ENCODE data around the gene MAN2B1. TPM values are rescaled to one million over a fixed set of nuclear protein-coding genes. Genes with fewer than 3 reads are reported as not detected.

Gene MAN2B1
- total and polyA plus RNA-seq, 2 experiments from 2014 or later, result 68.8 to 77.1 TPM

DNA sequence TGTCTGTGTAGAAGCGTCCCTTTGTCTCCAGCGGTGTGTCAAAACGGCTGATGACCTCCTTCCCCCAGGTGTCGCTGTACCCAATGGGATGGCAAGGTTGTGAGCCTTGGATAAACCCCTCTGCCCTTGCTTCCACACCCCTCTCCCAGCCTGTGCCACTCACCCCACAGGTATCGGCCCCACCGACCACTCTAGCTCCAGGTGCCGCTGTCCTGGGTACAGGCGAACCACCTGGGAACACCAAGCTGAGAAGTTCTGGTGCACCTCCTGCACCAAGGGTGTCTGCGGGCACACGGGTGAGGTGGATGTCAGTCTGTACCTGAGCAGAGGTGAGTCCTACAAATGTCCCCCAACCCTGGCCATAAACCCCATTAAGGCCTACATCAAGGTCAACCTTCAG is 16.6 kb downstream of the MAN2B1 start:
- no peaks in the 10 kb centered on the region for H3K4me1 ChIP-seq (ENCODE audit: insufficient read depth)
- DNase-seq (ENCODE audit: low spot score), result no peak
- H2AFZ ChIP-seq, result no peak overlapping the region
- no peaks in the 10 kb centered on the region for H3K9me3 ChIP-seq (ENCODE audit: low read depth)
- 100% methylated on average over 10 of the region's 10 CpGs for WGBS (ENCODE audit: low lambda C conversion rate, missing lambda C conversion rate)
- no peaks in the 10 kb centered on the region for H3K27me3 ChIP-seq
- H3K36me3 ChIP-seq (replicated peaks; ENCODE audit: insufficient read depth, low read depth), result no peaks in the 10 kb centered on the region
- no peak overlapping the region for H3K4me3 ChIP-seq
- no peak overlapping the region for H3K4me2 ChIP-seq
- no peaks in the 10 kb centered on the region for H3K9me2 ChIP-seq (replicated peaks; ENCODE audit: insufficient read depth)
- no peak for TF ChIP-seq EZH2 (IDR thresholded peaks at IDR 0.05; ENCODE audit: borderline replicate concordance)
- TF ChIP-seq, protein P1, sequence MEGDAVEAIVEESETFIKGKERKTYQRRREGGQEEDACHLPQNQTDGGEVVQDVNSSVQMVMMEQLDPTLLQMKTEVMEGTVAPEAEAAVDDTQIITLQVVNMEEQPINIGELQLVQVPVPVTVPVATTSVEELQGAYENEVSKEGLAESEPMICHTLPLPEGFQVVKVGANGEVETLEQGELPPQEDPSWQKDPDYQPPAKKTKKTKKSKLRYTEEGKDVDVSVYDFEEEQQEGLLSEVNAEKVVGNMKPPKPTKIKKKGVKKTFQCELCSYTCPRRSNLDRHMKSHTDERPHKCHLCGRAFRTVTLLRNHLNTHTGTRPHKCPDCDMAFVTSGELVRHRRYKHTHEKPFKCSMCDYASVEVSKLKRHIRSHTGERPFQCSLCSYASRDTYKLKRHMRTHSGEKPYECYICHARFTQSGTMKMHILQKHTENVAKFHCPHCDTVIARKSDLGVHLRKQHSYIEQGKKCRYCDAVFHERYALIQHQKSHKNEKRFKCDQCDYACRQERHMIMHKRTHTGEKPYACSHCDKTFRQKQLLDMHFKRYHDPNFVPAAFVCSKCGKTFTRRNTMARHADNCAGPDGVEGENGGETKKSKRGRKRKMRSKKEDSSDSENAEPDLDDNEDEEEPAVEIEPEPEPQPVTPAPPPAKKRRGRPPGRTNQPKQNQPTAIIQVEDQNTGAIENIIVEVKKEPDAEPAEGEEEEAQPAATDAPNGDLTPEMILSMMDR (IDR thresholded peaks at IDR 0.05; ENCODE audit: poor library complexity), result no peak
- TF ChIP-seq EZH2phosphoT487 (IDR thresholded peaks at IDR 0.05; ENCODE audit: low read depth, severe bottlenecking, unreplicated experiment), result no peak
- H3K79me2 ChIP-seq, result no peaks in the 10 kb centered on the region
- no peak overlapping the region for H3K27ac ChIP-seq
- no peaks in the 10 kb centered on the region for H4K20me1 ChIP-seq (ENCODE audit: insufficient read depth, poor library complexity, severe bottlenecking)

- no peaks in the 10 kb centered on the region for H3K79me2 ChIP-seq
- DNase-seq (ENCODE audit: low spot score), result no peak
- H3K27ac ChIP-seq, result no peak overlapping the region
- H3K4me1 ChIP-seq (ENCODE audit: insufficient read depth), result no peaks in the 10 kb centered on the region
- H3K9me3 ChIP-seq (ENCODE audit: low read depth), result no peaks in the 10 kb centered on the region
- TF ChIP-seq, protein P1 (IDR thresholded peaks at IDR 0.05; ENCODE audit: poor library complexity), result peak; percentile 9
- no peak for TF ChIP-seq EZH2 (IDR thresholded peaks at IDR 0.05; ENCODE audit: borderline replicate concordance)
- H3K9me2 ChIP-seq (replicated peaks; ENCODE audit: insufficient read depth), result no peaks in the 10 kb centered on the region
- no peaks in the 10 kb centered on the region for H4K20me1 ChIP-seq (ENCODE audit: insufficient read depth, poor library complexity, severe bottlenecking)
- no peaks in the 10 kb centered on the region for H3K36me3 ChIP-seq (replicated peaks; ENCODE audit: insufficient read depth, low read depth)
- no peaks in the 10 kb centered on the region for H3K27me3 ChIP-seq
- no peak overlapping the region for H3K4me3 ChIP-seq
- WGBS (ENCODE audit: low lambda C conversion rate, missing lambda C conversion rate), result 65% methylated on average over 24 of the region's 29 CpGs
- peak overlapping the region; percentile 49 for H3K4me2 ChIP-seq
- no peak overlapping the region for H2AFZ ChIP-seq
Observed at GRCh38 chr19:12648088-12648487, 18.5 kb downstream of the MAN2B1 start.

DNA sequence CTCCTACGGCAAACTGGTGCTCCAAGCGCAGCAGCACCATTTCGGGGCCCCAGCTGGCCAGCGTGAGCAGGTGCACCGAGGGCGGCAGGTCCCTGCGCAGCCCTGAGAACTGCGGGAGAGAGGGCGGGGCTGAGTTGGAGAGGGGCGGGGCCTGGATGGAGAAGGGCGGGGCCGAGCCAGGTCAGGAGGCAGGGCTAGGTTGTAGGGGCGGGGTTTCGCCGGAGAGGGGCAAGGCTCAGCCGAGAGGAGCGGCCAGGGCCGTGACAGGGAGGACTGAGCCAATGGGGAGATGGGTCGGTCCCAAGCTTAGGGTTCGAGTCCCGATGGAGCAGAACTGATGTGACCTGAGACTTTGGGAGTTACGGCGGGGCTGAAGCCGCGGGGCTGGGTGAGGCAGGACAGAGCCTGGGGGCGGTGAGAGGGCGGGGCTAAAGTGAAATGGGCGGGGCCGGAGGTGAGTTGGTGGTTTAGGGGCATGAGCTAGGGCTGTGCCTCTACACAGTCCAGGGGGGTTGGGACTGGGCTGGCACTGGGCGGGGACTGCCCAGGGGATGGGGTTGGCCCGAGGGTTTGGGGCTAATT is 19.0 kb downstream of the MAN2B1 start:
- no peaks in the 10 kb centered on the region for H3K9me2 ChIP-seq (replicated peaks; ENCODE audit: insufficient read depth)
- TF ChIP-seq EZH2phosphoT487 (IDR thresholded peaks at IDR 0.05; ENCODE audit: low read depth, severe bottlenecking, unreplicated experiment) (no peak), EZH2 (IDR thresholded peaks at IDR 0.05; ENCODE audit: borderline replicate concordance) (no peak)
- TF ChIP-seq, protein P1 (IDR thresholded peaks at IDR 0.05; ENCODE audit: poor library complexity), result no peak
- 58% methylated on average over 15 of the region's 31 CpGs for WGBS (ENCODE audit: low lambda C conversion rate, missing lambda C conversion rate)
- H3K79me2 ChIP-seq, result no peaks in the 10 kb centered on the region
- peak overlapping the region; percentile 49 for H3K4me2 ChIP-seq
- no peaks in the 10 kb centered on the region for H3K4me1 ChIP-seq (ENCODE audit: insufficient read depth)
- H3K27me3 ChIP-seq, result no peaks in the 10 kb centered on the region
- no peak overlapping the region for H3K4me3 ChIP-seq
- H3K9me3 ChIP-seq (ENCODE audit: low read depth), result no peaks in the 10 kb centered on the region
- peak; percentile 66 for DNase-seq (ENCODE audit: low spot score)
- H3K27ac ChIP-seq, result no peak overlapping the region
- H2AFZ ChIP-seq, result no peak overlapping the region
- H3K36me3 ChIP-seq (replicated peaks; ENCODE audit: insufficient read depth, low read depth), result no peaks in the 10 kb centered on the region
- H4K20me1 ChIP-seq (ENCODE audit: insufficient read depth, poor library complexity, severe bottlenecking), result no peaks in the 10 kb centered on the region
